Esophagus (tissue), 2 donors: ENCODE results near the gene PNMA8A. TPM values are rescaled to one million over a fixed set of nuclear protein-coding genes. Genes with fewer than 3 reads are reported as not detected.

ENCODE experiments used
- H3K27ac ChIP-seq, 2 donors: one replicate each; pipeline ENCODE4 v1.5.1; 2013; ENCODE audit warnings: low read depth in 2 of 2, mild to moderate bottlenecking in 2 of 2, inconsistent platforms in 1 of 2, low read length in 1 of 2, moderate library complexity in 1 of 2
- H3K27me3 ChIP-seq, 2 donors: one replicate each; pipeline ENCODE4 v1.6.1; 2013; ENCODE audit warnings: low read length in 2 of 2, control low read depth in 1 of 2, mild to moderate bottlenecking in 1 of 2; ENCODE audit not compliant: insufficient read depth in 2 of 2, control insufficient read depth in 1 of 2
- H3K36me3 ChIP-seq, 2 donors: one replicate each; pipeline ENCODE4 v1.6.1; 2013; ENCODE audit warnings: low read length in 1 of 2; ENCODE audit not compliant: control insufficient read depth in 2 of 2, insufficient read depth in 2 of 2
- H3K4me1 ChIP-seq, 2 donors: one replicate each; pipeline ENCODE4 v1.6.1; 2013; ENCODE audit warnings: low read length in 1 of 2; ENCODE audit not compliant: control insufficient read depth in 2 of 2, insufficient read depth in 2 of 2
- H3K4me3 ChIP-seq, 2 donors: one replicate each; pipeline ENCODE4 v1.5.1; 2013; ENCODE audit warnings: low read length in 2 of 2, mild to moderate bottlenecking in 2 of 2, low read depth in 1 of 2, moderate library complexity in 1 of 2
- H3K9me3 ChIP-seq, 2 donors: one replicate each; pipeline ENCODE4 v1.6.1; 2013; ENCODE audit warnings: mild to moderate bottlenecking in 2 of 2, low read depth in 1 of 2, low read length in 1 of 2, moderate library complexity in 1 of 2; ENCODE audit not compliant: control insufficient read depth in 2 of 2, insufficient read depth in 1 of 2
- WGBS, 2 donors: extraction: QIAGEN DNeasy Blood & Tissue Kit; methylation state at CpG; one replicate each; pipeline ENCODE4 v1.1.7; 2013; 5-methylcytosine and 5-hydroxymethylcytosine counted together
- polyA plus RNA-seq, 2 donors: library from polyadenylated mRNA; stranded (reverse); fragments of 200-250 nt; gene quantifications; one replicate each; pipeline ENCODE4 v1.2.3, GENCODE V29; 2013
- donor health status: healthy with polysubstance abuse.
- donor health status: Bipolar disorder and iron deficiency.

PNMA8A gene
- polyA plus RNA-seq, 2 donors = 0.02 to 0.10 TPM

DNA sequence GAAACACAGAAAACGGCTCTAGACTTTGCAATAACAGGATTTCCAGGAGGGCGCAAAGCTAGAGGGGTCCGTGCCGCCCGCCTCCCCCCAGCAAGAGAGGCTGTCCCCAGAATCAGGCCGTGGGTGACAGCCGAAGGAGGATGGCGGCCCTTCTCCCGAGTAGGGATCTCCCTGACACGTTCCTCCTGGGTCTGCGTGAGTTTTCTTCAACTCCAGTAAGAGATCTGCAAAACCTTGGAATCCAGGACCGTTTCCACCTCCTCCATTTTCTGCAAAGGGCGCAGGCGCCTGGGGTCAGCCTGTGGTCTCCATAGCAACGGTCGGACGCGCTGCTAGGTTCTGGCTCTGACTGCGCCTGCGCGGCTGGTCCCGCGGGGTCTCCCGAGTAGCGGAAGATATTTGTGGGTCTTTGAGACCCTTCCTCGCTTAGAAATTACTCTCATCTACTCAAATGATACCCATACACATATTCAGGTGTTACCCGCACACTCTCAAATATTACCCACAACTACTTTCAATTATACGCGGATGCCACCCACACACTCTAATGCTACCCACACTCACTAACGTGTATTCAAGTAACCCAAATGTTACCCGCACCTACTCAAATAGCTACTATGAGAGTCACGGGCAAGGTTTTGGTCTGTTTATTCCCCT lies 44.7 kb downstream of the PNMA8A start:
- Histone ChIP-seq H3K36me3 (no peaks in the 10 kb centered on the region), H3K27me3 (peaks cover 3 to 7% of the 10 kb centered on the region in 2 donors), H3K9me3 (no peaks in the 10 kb centered on the region), H3K4me3 (peak overlapping the region; percentile 27 to 33), H3K27ac (no peak overlapping the region), H3K4me1 (peaks cover 3 to 5% of the 10 kb centered on the region in 2 donors)
- WGBS, 2 donors = 2% methylated on average over 32 of the region's 32 CpGs

DNA sequence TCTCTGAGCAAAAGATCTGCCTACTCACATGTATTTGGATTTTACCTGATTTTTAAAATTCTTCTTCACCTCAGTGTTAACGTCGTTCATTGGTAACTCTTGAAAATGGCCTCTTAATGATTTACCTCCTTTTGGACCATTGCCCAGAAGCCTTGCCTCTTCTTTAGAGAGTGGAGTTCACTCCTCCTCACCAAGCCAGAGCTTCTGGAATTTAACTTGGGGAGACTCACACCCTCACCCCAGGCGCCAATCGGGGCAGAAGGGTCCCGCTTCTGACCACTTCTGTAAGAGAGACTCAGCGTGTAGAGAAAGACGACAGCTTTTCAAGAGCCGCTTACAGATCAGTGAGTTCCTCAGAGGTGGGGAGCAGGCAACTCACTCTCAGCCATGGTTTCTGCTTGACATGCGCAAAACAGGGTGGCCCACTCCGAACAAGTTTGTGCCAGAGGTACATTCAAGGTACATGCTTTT lies 45.3 kb downstream of the PNMA8A start:
- no peaks in the 10 kb centered on the region for H3K9me3 ChIP-seq
- peak overlapping the region in 1 of 2 donors; percentile 33 for H3K4me3 ChIP-seq
- WGBS, 2 donors = 10 to 17% methylated on average over 10 of the region's 10 CpGs
- no peak overlapping the region for H3K27ac ChIP-seq
- H3K36me3 ChIP-seq = no peaks in the 10 kb centered on the region
- peaks cover 3 to 5% of the 10 kb centered on the region in 2 donors for H3K4me1 ChIP-seq
- peaks cover 3 to 7% of the 10 kb centered on the region in 2 donors for H3K27me3 ChIP-seq

DNA sequence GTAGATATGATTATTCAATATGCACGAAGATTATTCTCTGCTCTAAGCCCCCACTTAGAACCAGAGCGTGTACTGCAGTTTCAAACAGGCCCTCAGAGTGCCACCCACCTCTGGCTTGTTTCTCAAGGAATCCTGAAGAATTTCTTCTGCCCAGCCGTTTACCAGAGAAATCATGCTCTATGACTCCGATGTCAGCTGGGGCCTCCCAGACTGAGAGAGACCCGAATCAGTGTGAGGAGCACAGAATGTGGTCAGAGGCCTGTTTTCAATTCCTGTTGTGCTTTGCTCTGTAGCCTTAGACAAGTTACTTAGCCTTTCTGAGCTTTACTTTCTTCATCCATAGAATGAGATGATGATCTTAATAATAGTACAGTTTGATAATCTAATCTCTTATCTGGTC lies 48.2 kb downstream of the PNMA8A start:
- H3K4me1 ChIP-seq = peaks cover 0 to 2% of the 10 kb centered on the region in 2 donors
- no peak overlapping the region for H3K27ac ChIP-seq
- H3K9me3 ChIP-seq = no peaks in the 10 kb centered on the region
- H3K4me3 ChIP-seq = no peak overlapping the region
- WGBS, 2 donors = 65 to 71% methylated on average over 5 of the region's 5 CpGs
- no peaks in the 10 kb centered on the region for H3K36me3 ChIP-seq
- H3K27me3 ChIP-seq = peaks cover 3 to 7% of the 10 kb centered on the region in 2 donors

DNA sequence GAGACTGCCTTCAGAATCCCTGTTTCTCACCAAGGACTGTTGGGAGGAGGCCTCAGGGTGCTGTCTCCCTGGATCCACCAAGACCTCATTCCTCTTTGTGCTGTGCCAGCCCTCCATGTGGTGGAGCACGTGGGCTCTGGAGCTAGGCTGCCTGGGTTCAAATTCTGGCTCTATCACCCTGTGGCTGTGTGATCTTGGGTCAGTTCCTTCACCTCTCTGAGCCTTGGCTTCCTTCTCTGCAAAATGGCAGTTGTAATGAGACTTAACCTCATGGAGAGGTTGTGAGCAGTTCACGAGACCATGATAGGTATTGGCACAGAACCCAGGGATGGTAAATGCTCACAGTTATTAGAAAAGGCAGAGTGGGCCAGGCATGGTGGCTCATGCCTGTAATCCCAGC lies 49.0 kb downstream of the PNMA8A start:
- Histone ChIP-seq H3K9me3 (no peaks in the 10 kb centered on the region), H3K27me3 (peaks cover 2% of the 10 kb centered on the region in 2 donors), H3K36me3 (no peaks in the 10 kb centered on the region), H3K4me3 (no peak overlapping the region), H3K4me1 (peaks cover 0 to 2% of the 10 kb centered on the region in 2 donors), H3K27ac (no peak overlapping the region)
- WGBS, 2 donors = 71 to 78% methylated on average over 2 of the region's 2 CpGs

DNA sequence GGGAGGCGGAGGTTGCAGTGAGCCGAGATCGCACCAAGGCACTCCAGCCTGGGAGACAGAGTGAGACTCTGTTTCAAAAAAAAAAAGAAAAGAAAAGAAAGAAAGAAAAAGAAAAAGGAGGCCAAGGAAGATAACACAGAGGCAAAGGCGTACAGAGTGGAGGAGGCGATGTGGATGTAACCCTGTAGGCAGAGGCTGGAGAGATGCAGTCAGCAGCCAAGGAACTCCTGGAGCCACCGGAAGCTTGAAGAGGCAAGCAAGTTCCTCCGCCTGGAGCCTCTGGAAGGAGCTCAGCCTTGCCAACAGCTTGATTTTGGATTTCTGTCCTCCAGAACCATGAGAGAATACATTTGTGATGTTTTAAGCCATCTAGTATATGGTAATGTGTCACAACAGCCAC lies 51.3 kb downstream of the PNMA8A start:
- H3K27ac ChIP-seq = no peak overlapping the region
- no peaks in the 10 kb centered on the region for H3K9me3 ChIP-seq
- H3K4me1 ChIP-seq = peaks cover 0 to 4% of the 10 kb centered on the region in 2 donors
- peaks cover 0 to 3% of the 10 kb centered on the region in 2 donors for H3K27me3 ChIP-seq
- H3K36me3 ChIP-seq = no peaks in the 10 kb centered on the region
- H3K4me3 ChIP-seq = no peak overlapping the region
- WGBS, 2 donors = 75 to 83% methylated on average over 7 of the region's 7 CpGs

Other genes starting within 250 kb of the PNMA8A start
- 10 to 100 TPM; 58.7 to 66.5 TPM for gene IGFL1, start 241.8 kb downstream of the PNMA8A start, polyA plus RNA-seq
- gene HIF3A, start 174.5 kb downstream of the PNMA8A start, polyA plus RNA-seq = 10 to 100 TPM; 12.3 to 27.3 TPM
- gene PPP5C, start 124.5 kb downstream of the PNMA8A start, polyA plus RNA-seq = 10 to 100 TPM; 34.7 to 35.5 TPM
- under 1 TPM; 0.28 to 0.31 TPM for gene CCDC8, start 58.0 kb downstream of the PNMA8A start, polyA plus RNA-seq
- not detected for gene PNMA8C, start 42.6 kb downstream of the PNMA8A start, polyA plus RNA-seq
- gene PNMA8B, start 24.3 kb upstream of the PNMA8A start, polyA plus RNA-seq = under 1 TPM; 0.14 TPM
- gene CALM3, start 129.8 kb upstream of the PNMA8A start, polyA plus RNA-seq = 10 to 100 TPM; 87.0 to 90.8 TPM
- under 1 TPM; 0.47 to 0.86 TPM for gene PTGIR, start 153.5 kb upstream of the PNMA8A start, polyA plus RNA-seq
- gene GNG8, start 164.6 kb upstream of the PNMA8A start, polyA plus RNA-seq = not detected
- gene DACT3, start 189.6 kb upstream of the PNMA8A start, polyA plus RNA-seq = 1 to 10 TPM; 1.1 to 3.2 TPM
- gene PRKD2, start 245.6 kb upstream of the PNMA8A start, polyA plus RNA-seq = 10 to 100 TPM; 30.1 to 34.7 TPM